HFF-Myc (cell line): ENCODE data around the gene PPP1R12B.
"Not testable (repeated sequence)": the region's sequence is repeated elsewhere in the genome, so short reads cannot be mapped to it uniquely, and the experiment has no call there.

Source experiments
- DNase-seq: peaks from one replicate; pipeline ENCODE4 v3.0.0-alpha.2; 2011; ENCODE audit warnings: low read depth; ENCODE audit errors: extremely low read depth
- H3K4me3 ChIP-seq: replicated peaks from 2 replicates; pipeline ENCODE4 v1.5.1; 2011; ENCODE audit warnings: low read depth, mild to moderate bottlenecking, control low read depth, low read length
- TF ChIP-seq, protein P1 (sequence below): IDR thresholded peaks from 2 replicates; pipeline ENCODE4 v1.5.1; 2012; ENCODE audit warnings: mild to moderate bottlenecking, low read depth, low read length, control low read depth; ENCODE audit errors: missing control alignments

The PPP1R12B gene

GRCh38 chr1:202540014-202540413 is 191.5 kb downstream of the PPP1R12B start:
- H3K4me3 ChIP-seq = no peak overlapping the region
- no peak for DNase-seq
- TF ChIP-seq, protein P1, sequence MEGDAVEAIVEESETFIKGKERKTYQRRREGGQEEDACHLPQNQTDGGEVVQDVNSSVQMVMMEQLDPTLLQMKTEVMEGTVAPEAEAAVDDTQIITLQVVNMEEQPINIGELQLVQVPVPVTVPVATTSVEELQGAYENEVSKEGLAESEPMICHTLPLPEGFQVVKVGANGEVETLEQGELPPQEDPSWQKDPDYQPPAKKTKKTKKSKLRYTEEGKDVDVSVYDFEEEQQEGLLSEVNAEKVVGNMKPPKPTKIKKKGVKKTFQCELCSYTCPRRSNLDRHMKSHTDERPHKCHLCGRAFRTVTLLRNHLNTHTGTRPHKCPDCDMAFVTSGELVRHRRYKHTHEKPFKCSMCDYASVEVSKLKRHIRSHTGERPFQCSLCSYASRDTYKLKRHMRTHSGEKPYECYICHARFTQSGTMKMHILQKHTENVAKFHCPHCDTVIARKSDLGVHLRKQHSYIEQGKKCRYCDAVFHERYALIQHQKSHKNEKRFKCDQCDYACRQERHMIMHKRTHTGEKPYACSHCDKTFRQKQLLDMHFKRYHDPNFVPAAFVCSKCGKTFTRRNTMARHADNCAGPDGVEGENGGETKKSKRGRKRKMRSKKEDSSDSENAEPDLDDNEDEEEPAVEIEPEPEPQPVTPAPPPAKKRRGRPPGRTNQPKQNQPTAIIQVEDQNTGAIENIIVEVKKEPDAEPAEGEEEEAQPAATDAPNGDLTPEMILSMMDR = no peak

GRCh38 chr1:202540448-202540847 is 191.9 kb downstream of the PPP1R12B start:
- TF ChIP-seq, protein P1 = no peak

GRCh38 chr1:202540858-202541257 is 192.4 kb downstream of the PPP1R12B start:
- H3K4me3 ChIP-seq, DNase-seq: not testable (repeated sequence)

More at GRCh38 chr1:202540448-202540847, 191.9 kb downstream of the PPP1R12B start:
- DNase-seq = no peak
- H3K4me3 ChIP-seq = no peak overlapping the region

- not testable (repeated sequence) for DNase-seq, H3K4me3 ChIP-seq
These were observed 193.9 kb downstream of the PPP1R12B start for GRCh38 chr1:202542415-202542814.

GRCh38 chr1:202543537-202543936 is 195.0 kb downstream of the PPP1R12B start:
- not testable (repeated sequence) for DNase-seq, H3K4me3 ChIP-seq

DNA sequence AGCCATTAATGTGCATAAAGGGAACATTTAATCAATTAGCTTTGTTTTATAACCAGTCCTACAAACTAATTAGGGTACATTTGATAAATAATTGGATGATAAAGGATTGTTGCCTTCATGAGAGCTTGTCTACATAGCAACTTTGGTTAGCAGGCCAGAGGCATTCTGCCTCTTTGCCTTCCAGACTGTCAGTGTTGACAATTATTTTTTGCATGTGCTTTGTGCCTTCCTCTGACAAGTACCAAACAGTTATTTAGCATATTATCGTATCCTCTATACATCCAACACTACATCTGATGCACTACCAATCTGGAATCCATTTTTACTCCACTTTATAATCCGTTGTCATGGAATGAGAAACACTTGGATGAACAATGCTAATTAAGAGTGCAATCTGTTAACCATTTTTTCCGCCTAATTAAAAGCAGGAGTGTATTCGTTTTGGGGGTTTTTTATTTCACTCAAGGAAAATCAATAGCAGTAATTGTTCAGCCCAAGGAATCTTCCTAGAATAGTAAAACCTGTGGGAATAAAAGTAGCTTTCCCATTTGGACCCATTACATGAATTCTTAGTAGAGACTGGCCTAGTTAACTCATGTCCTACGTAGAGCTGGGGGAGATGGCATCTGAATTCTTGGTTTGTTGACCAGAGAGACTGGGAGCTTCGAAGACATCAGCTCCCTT is 196.4 kb downstream of the PPP1R12B start:
- not testable (repeated sequence) for H3K4me3 ChIP-seq, DNase-seq

DNA sequence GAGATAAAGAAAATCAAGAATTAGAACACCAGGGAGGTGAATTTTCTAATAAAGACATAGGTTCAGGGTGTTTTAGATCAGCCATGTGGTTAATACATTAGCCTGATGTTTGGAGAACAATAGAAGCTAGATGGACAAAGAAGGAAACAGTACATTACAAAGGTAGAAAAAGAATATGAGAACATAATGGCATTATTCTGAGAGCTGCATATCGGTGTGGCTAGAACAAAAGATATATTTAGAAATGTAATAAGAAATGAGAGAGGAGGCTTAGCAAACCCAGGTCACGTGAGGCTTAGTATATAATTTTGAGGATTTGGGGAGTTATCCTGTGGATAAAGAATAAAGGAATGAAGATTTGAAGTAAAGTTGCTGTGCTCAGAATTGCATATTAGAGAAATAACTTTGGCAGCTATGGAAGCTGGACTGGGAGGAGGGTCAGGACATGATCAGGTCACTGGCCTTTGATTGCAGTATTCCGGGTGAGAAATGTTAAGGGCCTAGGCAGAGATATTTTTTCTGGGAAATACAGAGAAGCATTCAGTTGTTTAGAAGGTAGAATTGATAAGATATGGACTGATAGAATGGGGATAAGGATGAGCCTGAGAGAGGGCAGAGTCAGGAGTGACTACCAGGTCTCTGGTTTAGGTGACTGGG is 197.3 kb downstream of the PPP1R12B start:
- not testable (repeated sequence) for H3K4me3 ChIP-seq, DNase-seq

DNA sequence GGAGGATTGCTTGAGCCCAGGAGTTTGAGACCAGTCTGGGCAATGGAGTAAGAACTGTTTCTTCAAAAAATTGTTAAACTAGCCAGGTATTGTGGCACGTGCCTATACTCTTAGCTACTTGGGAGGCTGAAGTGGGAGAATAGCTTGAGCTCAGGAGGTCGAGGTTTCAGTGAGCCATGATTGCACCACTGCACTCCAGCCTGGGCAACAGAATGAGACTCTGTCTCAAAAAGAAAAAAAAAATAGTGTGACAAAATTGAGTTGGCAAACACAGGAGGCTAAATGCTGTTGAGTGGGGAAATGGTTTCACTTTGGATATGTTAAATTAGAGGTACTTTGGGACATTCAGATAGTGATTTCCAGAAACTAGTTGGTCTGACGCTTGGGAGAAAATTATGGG is 197.9 kb downstream of the PPP1R12B start:
- not testable (repeated sequence) for DNase-seq, H3K4me3 ChIP-seq

- not testable (repeated sequence) for DNase-seq, H3K4me3 ChIP-seq
These were observed 198.3 kb downstream of the PPP1R12B start for GRCh38 chr1:202546796-202547195.

DNA sequence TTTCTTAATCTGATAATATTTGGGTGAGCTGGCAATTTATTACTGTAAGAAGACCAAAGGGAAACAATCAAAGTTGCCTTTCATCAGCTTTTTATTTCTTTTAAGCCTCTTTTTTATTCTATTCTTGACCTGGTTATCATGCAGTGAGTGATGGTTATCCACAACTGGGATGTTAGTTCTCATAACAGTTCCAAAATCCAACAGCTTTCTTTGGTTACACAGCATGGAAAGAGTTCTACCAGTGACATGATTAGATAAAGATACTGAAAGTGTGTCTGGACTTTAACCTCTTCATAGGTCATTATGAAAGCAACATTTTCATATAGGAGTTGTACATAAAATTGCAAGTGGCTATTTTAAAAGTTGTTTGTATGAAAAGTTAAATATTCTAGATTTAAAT is 198.7 kb downstream of the PPP1R12B start:
- H3K4me3 ChIP-seq = no peak overlapping the region
- TF ChIP-seq, protein P1 = no peak
- no peak for DNase-seq

GRCh38 chr1:202550088-202550487 is 201.6 kb downstream of the PPP1R12B start:
- H3K4me3 ChIP-seq, DNase-seq: not testable (repeated sequence)
